ENCODE data around the gene WDR75. TPM values are rescaled to one million over a fixed set of nuclear protein-coding genes. Genes with fewer than 3 reads are reported as not detected.

The WDR75 gene
- 10 to 100 TPM; 15.3 to 16.5 TPM for polyA plus RNA-seq

DNA sequence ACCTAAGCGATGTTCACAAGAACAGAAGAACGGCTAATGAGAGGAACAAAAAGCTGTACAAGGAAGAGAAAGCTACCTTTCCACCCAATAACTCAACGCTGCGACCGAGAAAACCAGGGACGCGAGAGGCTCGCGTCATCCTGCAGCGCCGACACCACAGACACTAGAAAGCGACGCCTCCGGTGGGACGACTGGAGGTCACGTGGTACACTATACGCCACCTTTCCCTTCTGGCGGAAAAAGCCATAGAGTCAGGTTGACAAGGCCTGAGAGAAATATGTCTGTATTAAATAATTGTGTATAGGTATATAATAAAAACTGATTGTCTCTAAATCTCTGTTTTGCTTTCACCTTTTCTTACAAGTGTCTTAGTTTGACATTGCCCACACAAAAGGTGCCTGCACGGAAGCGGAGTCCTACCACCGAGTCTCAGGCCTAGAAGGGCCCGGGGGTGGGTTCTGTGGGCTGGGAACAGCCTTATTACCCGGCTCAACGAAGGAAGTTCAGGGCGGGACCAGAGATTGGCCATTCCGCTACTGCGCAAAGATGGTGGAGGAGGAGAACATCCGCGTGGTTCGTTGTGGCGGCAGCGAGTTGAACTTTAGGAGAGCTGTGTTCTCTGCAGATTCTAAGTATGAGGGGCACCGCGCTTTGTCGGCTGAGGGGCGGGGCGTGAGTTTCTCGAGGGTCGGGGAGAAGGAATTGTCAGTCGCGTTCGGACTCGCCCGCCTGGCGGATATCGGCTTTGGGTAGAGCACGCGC is at the start of gene WDR75:
Gene WDR75 (plus strand): TSS at position 528 of the 762 bp plus-strand sequence. CDS start 19 bp downstream, at position 547.
- peaks cover 0 to 3% of the 10 kb centered on the region in 2 donors for H3K4me1 ChIP-seq (ENCODE audit: control insufficient read depth in 2 of 2, insufficient read depth in 2 of 2, low read length in 1 of 2)
- H3K36me3 ChIP-seq (ENCODE audit: control insufficient read depth in 2 of 2, insufficient read depth in 2 of 2, low read length in 1 of 2): no peaks in the 10 kb centered on the region
- WGBS, 2 donors: 0 to 1% methylated on average over 48 of the region's 48 CpGs
- no peaks in the 10 kb centered on the region for H3K27me3 ChIP-seq (ENCODE audit: control insufficient read depth in 1 of 2, insufficient read depth in 2 of 2, low read length in 2 of 2)
- H3K27ac ChIP-seq (ENCODE audit: low read depth in 2 of 2, low read length in 1 of 2): peak within 1 kb of the TSS; percentile 91 to 96
- peak within 1 kb of the TSS; percentile 73 to 89 for H3K4me3 ChIP-seq (ENCODE audit: low read depth in 1 of 2, low read length in 2 of 2)
- no peaks in the 10 kb centered on the region for H3K9me3 ChIP-seq (ENCODE audit: control insufficient read depth in 2 of 2, insufficient read depth in 1 of 2, low read depth in 1 of 2, low read length in 1 of 2)

DNA sequence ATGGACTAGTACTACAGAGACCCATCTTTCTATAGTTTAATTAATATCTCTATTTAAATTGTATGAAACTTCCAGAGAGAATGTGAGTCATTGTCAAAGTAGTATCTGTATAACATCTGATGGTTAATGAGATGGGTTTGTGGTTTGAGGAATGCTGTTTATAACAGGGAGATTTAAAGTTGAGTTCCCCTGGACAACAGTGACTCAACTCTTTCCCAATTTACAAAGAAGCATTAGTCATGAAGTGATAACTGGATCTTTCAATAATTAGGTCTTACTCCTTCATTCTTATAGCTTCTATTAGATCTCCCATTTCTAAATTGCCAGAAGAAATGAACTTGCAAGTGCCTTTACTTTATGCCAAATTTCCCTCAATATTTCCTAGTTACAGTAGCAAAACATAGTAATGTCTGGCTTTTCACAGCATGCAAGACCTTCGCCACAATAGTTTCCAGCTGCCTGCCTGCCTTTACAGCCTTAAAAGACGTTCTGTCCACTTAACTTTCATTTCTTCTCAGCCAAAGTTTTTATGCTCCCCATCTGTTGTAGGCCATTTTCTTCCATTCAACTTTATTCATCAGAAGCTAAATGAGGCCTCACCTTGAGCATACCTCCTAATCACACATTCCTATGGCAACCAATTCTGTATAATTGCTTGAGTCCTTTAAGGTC is 47.7 kb upstream of the WDR75 start:
- H3K4me3 ChIP-seq (ENCODE audit: low read depth in 1 of 2, low read length in 2 of 2): no peak overlapping the region
- no peaks in the 10 kb centered on the region for H3K4me1 ChIP-seq (ENCODE audit: control insufficient read depth in 2 of 2, insufficient read depth in 2 of 2, low read length in 1 of 2)
- H3K9me3 ChIP-seq (ENCODE audit: control insufficient read depth in 2 of 2, insufficient read depth in 1 of 2, low read depth in 1 of 2, low read length in 1 of 2): no peaks in the 10 kb centered on the region
- WGBS, 2 donors: 54 to 79% methylated on average over 2 of the region's 2 CpGs
- H3K27ac ChIP-seq (ENCODE audit: low read depth in 2 of 2, low read length in 1 of 2): no peak overlapping the region
- H3K36me3 ChIP-seq (ENCODE audit: control insufficient read depth in 2 of 2, insufficient read depth in 2 of 2, low read length in 1 of 2): no peaks in the 10 kb centered on the region
- no peaks in the 10 kb centered on the region for H3K27me3 ChIP-seq (ENCODE audit: control insufficient read depth in 1 of 2, insufficient read depth in 2 of 2, low read length in 2 of 2)

DNA sequence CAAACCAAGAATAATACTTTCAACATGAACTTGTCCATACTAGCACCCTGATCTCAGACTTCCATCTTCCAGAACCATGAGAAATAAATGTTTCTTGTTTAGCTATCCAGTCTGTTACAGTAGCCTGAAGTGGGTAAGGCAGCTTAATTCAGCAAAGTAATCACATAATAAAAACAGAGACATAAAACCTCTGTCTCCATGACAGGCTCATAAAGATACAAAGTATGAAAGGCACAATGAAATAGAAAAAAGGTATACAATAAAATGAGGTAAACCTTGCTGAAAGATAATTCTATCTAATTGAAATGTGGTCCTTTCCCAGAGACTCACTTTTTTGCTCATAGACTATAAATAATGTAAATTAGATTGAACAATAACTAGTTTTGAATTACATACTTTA is 46.7 kb upstream of the WDR75 start:
- no peak overlapping the region for H3K4me3 ChIP-seq (ENCODE audit: low read depth in 1 of 2, low read length in 2 of 2)
- no peaks in the 10 kb centered on the region for H3K9me3 ChIP-seq (ENCODE audit: control insufficient read depth in 2 of 2, insufficient read depth in 1 of 2, low read depth in 1 of 2, low read length in 1 of 2)
- H3K4me1 ChIP-seq (ENCODE audit: control insufficient read depth in 2 of 2, insufficient read depth in 2 of 2, low read length in 1 of 2): no peaks in the 10 kb centered on the region
- H3K27me3 ChIP-seq (ENCODE audit: control insufficient read depth in 1 of 2, insufficient read depth in 2 of 2, low read length in 2 of 2): no peaks in the 10 kb centered on the region
- no peak overlapping the region for H3K27ac ChIP-seq (ENCODE audit: low read depth in 2 of 2, low read length in 1 of 2)
- H3K36me3 ChIP-seq (ENCODE audit: control insufficient read depth in 2 of 2, insufficient read depth in 2 of 2, low read length in 1 of 2): no peaks in the 10 kb centered on the region

DNA sequence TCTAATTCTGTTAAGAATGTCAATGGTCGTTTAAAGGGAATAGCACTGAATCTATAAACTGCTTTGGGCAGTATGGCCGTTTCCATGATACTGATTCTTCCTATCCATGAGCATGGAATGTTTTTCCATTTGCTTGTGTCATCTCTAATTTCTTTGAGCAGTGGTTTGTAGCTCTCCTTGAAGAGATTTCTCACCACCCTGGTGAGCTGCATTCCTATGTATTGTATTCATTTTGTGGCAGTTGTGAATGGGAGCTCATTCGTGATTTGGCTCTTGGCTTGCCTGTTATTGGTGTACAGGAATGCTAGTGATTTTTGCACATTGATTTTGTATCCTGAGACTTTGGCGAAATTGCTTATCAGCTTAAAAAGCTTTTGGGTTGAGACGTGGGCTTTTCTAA is 38.3 kb upstream of the WDR75 start:
- no peaks in the 10 kb centered on the region for H3K4me1 ChIP-seq (ENCODE audit: control insufficient read depth in 2 of 2, insufficient read depth in 2 of 2, low read length in 1 of 2)

DNA sequence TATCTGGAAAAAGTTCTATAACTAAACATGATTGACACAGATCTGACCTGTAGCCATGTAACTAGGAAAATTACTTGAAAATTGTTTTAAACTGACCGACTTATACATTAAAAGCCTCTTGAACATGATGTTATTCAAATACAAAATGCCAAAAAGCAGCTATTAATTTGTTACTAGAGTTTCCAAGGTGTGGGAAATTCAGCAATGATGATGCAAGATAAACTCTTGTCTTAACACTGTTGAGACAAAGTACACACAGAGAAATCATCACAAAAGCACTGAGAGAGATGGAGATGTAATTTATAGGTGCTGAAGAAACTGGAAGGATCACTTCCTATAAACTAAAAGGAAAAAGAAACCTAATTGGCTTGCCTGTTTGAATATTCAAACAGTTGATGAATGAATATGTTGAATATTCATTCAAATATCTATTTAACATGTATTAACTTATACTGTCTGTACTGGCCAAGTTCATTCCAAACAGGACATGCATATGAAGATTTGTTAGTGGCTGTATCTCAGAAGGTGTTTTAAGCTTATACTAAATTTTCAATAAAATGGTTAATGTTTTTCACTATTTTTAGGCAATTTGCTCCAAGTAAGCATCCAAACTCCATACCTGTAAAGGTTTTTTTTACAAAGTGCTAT is 34.6 kb upstream of the WDR75 start:
- Histone ChIP-seq H3K27ac (ENCODE audit: low read depth in 2 of 2, low read length in 1 of 2) (no peak overlapping the region), H3K27me3 (ENCODE audit: control insufficient read depth in 1 of 2, insufficient read depth in 2 of 2, low read length in 2 of 2) (no peaks in the 10 kb centered on the region)
- WGBS, 2 donors: 75 to 78% methylated on average over 1 of the region's 1 CpG

More for the DNA sequence above, 38.3 kb upstream of the WDR75 start:
- Histone ChIP-seq H3K9me3 (ENCODE audit: control insufficient read depth in 2 of 2, insufficient read depth in 1 of 2, low read depth in 1 of 2, low read length in 1 of 2) (no peaks in the 10 kb centered on the region), H3K4me3 (ENCODE audit: low read depth in 1 of 2, low read length in 2 of 2) (no peak overlapping the region), H3K27me3 (ENCODE audit: control insufficient read depth in 1 of 2, insufficient read depth in 2 of 2, low read length in 2 of 2) (no peaks in the 10 kb centered on the region), H3K36me3 (ENCODE audit: control insufficient read depth in 2 of 2, insufficient read depth in 2 of 2, low read length in 1 of 2) (no peaks in the 10 kb centered on the region), H3K27ac (ENCODE audit: low read depth in 2 of 2, low read length in 1 of 2) (no peak overlapping the region)
- 69 to 87% methylated on average over 5 of the region's 5 CpGs for WGBS, 2 donors

DNA sequence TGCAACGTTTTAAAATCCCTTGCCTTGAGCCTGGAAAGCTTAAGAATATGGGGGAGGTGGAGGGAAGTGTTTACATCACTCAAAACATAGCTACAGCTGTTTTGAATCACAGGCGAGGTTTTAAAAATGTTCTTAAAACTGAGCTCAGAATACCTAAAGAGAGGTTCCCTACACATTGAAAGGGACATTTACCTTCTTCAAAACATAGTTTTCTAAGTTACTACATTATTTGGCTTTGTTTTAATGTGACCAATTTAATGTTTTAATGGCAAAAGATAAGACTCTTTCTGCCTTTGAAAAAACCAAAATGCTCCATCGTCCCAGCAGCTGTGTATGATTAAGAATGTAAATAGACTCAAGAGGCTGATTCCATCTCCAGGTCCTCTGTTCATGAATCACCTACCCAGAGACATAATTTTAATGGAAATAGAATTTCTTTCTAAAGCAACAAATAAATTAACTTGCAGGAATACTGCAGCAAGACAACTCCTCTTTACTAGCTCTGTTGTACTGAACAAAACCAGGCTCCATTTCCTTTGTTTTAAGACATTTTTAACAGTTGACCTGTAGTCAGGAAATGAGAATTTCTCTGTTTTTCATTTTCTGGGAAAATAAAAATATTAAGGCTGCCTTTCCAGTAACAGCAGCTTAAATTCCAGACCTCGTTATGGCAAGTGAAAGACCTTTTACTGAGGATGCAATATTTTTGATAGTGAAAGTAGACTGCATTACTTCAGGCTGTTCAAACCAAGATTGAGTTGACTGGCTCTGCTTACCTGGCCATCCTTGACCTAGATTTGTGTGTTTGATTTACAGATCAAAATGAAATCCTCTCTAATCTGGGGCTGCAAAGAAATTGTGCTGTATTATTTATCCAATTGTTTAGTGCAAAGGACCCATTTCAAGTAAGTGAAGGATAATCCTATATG is 33.7 kb upstream of the WDR75 start:
- Histone ChIP-seq H3K9me3 (ENCODE audit: control insufficient read depth in 2 of 2, insufficient read depth in 1 of 2, low read depth in 1 of 2, low read length in 1 of 2) (no peaks in the 10 kb centered on the region), H3K27me3 (ENCODE audit: control insufficient read depth in 1 of 2, insufficient read depth in 2 of 2, low read length in 2 of 2) (no peaks in the 10 kb centered on the region), H3K27ac (ENCODE audit: low read depth in 2 of 2, low read length in 1 of 2) (no peak overlapping the region), H3K4me1 (ENCODE audit: control insufficient read depth in 2 of 2, insufficient read depth in 2 of 2, low read length in 1 of 2) (no peaks in the 10 kb centered on the region), H3K36me3 (ENCODE audit: control insufficient read depth in 2 of 2, insufficient read depth in 2 of 2, low read length in 1 of 2) (no peaks in the 10 kb centered on the region), H3K4me3 (ENCODE audit: low read depth in 1 of 2, low read length in 2 of 2) (no peak overlapping the region)
- WGBS, 2 donors: 27 to 32% methylated on average over 4 of the region's 4 CpGs

More for the DNA sequence above, 34.6 kb upstream of the WDR75 start:
- Histone ChIP-seq H3K4me3 (ENCODE audit: low read depth in 1 of 2, low read length in 2 of 2) (no peak overlapping the region), H3K9me3 (ENCODE audit: control insufficient read depth in 2 of 2, insufficient read depth in 1 of 2, low read depth in 1 of 2, low read length in 1 of 2) (no peaks in the 10 kb centered on the region), H3K4me1 (ENCODE audit: control insufficient read depth in 2 of 2, insufficient read depth in 2 of 2, low read length in 1 of 2) (no peaks in the 10 kb centered on the region), H3K36me3 (ENCODE audit: control insufficient read depth in 2 of 2, insufficient read depth in 2 of 2, low read length in 1 of 2) (no peaks in the 10 kb centered on the region)

DNA sequence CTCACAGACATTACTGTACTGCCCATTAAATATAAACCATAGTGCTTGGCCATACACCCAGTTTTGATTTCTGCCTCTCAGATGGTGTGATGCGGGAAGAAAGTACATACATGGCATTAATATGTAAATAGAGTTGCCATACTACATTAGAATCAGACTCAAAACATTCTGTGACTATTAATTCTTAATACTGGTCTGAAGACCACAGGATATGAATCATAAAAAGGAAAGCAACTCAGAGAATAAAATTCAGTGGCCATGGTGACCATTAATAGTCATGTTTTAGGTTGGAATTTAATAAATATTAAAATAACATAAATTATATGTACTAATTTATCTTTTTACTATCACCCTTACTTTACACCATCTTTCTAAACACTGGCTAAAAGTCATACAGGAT is 33.0 kb upstream of the WDR75 start:
- Histone ChIP-seq H3K27me3 (ENCODE audit: control insufficient read depth in 1 of 2, insufficient read depth in 2 of 2, low read length in 2 of 2) (no peaks in the 10 kb centered on the region), H3K4me1 (ENCODE audit: control insufficient read depth in 2 of 2, insufficient read depth in 2 of 2, low read length in 1 of 2) (no peaks in the 10 kb centered on the region), H3K27ac (ENCODE audit: low read depth in 2 of 2, low read length in 1 of 2) (no peak overlapping the region), H3K36me3 (ENCODE audit: control insufficient read depth in 2 of 2, insufficient read depth in 2 of 2, low read length in 1 of 2) (no peaks in the 10 kb centered on the region), H3K4me3 (ENCODE audit: low read depth in 1 of 2, low read length in 2 of 2) (no peak overlapping the region), H3K9me3 (ENCODE audit: control insufficient read depth in 2 of 2, insufficient read depth in 1 of 2, low read depth in 1 of 2, low read length in 1 of 2) (no peaks in the 10 kb centered on the region)
- WGBS, 2 donors: 90 to 92% methylated on average over 1 of the region's 1 CpG

DNA sequence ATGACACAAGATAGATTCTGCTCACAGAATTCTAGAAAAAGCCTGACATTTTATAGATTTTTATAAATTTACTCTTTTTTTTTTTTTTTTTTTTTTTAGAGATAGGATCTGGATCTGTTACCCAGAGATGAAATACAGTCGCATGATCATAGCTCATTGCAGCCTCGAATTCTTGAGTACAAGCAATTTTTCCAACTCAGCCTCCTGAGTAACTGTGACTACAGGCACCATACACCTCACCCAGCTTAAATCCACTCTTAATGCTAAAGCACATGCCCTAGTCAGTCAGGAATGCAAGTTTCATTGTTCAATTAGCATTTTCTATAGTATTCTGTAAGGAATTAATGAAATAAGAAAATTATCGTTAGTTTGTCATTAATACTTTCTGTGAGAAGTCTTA is 32.1 kb upstream of the WDR75 start:
- no peaks in the 10 kb centered on the region for H3K27me3 ChIP-seq (ENCODE audit: control insufficient read depth in 1 of 2, insufficient read depth in 2 of 2, low read length in 2 of 2)
- no peak overlapping the region for H3K27ac ChIP-seq (ENCODE audit: low read depth in 2 of 2, low read length in 1 of 2)
- no peaks in the 10 kb centered on the region for H3K4me1 ChIP-seq (ENCODE audit: control insufficient read depth in 2 of 2, insufficient read depth in 2 of 2, low read length in 1 of 2)
- H3K4me3 ChIP-seq (ENCODE audit: low read depth in 1 of 2, low read length in 2 of 2): no peak overlapping the region
- 84 to 94% methylated on average over 3 of the region's 3 CpGs for WGBS, 2 donors
- H3K36me3 ChIP-seq (ENCODE audit: control insufficient read depth in 2 of 2, insufficient read depth in 2 of 2, low read length in 1 of 2): no peaks in the 10 kb centered on the region
- H3K9me3 ChIP-seq (ENCODE audit: control insufficient read depth in 2 of 2, insufficient read depth in 1 of 2, low read depth in 1 of 2, low read length in 1 of 2): no peaks in the 10 kb centered on the region

DNA sequence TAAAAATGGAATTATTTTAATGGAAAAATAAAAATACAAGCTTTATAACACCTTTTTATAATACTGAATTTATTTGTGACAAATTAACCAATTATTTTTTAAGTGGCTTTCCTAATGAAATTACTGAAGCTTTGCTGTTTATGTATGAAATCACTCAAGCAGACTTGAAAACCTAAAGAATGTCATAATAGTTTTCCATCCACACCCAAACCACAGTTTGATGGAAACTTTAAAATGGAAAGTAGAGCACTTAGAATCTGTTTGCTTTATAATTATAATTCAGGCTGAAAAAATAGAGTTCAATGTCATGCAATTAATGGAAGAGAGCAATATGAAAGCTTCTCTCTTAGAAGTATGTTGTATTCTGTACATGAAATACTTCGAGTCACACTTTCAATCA is 31.6 kb upstream of the WDR75 start:
- no peaks in the 10 kb centered on the region for H3K9me3 ChIP-seq (ENCODE audit: control insufficient read depth in 2 of 2, insufficient read depth in 1 of 2, low read depth in 1 of 2, low read length in 1 of 2)
- no peak overlapping the region for H3K27ac ChIP-seq (ENCODE audit: low read depth in 2 of 2, low read length in 1 of 2)
- no peaks in the 10 kb centered on the region for H3K36me3 ChIP-seq (ENCODE audit: control insufficient read depth in 2 of 2, insufficient read depth in 2 of 2, low read length in 1 of 2)
- 69 to 71% methylated on average over 1 of the region's 1 CpG for WGBS, 2 donors
- no peaks in the 10 kb centered on the region for H3K27me3 ChIP-seq (ENCODE audit: control insufficient read depth in 1 of 2, insufficient read depth in 2 of 2, low read length in 2 of 2)
- H3K4me1 ChIP-seq (ENCODE audit: control insufficient read depth in 2 of 2, insufficient read depth in 2 of 2, low read length in 1 of 2): no peaks in the 10 kb centered on the region
- no peak overlapping the region for H3K4me3 ChIP-seq (ENCODE audit: low read depth in 1 of 2, low read length in 2 of 2)

Data from esophagus (tissue), 2 donors.